Thyroid gland (tissue), 4 donors: ENCODE measurements around the gene RNF11. TPM values are rescaled to one million over a fixed set of nuclear protein-coding genes. Genes with fewer than 3 reads are reported as not detected.
"Not testable (repeated sequence)": the region's sequence is repeated elsewhere in the genome, so short reads cannot be mapped to it uniquely, and the experiment has no call there.

Experiments used
- DNase-seq, 2 donors: peaks; one replicate each; pipeline ENCODE4 v3.0.0-alpha.2; 2019
- H3K27ac ChIP-seq, 3 donors: fragments of 200-600 bp; sonication (generic); 1 replicate in 2 of 3; 2 replicates in 1 of 3; pipeline ENCODE4 v1.5.1; 2016 to 2019; ENCODE audit warnings: mild to moderate bottlenecking in 1 of 3, moderate library complexity in 1 of 3
- H3K27me3 ChIP-seq: fragments of 200-600 bp; sonication (generic); one replicate; pipeline ENCODE4 v1.5.1; 2019
- H3K36me3 ChIP-seq, 2 donors: fragments of 200-600 bp; sonication (generic); one replicate each; pipeline ENCODE4 v1.5.1; 2016 to 2019
- H3K4me1 ChIP-seq, 2 donors: fragments of 200-600 bp; sonication (generic); one replicate each; pipeline ENCODE4 v1.5.1; 2017 to 2019
- H3K4me3 ChIP-seq, 3 donors: fragments of 200-600 bp; sonication (generic); replicated peaks in 1 of 3; 1 replicate in 2 of 3; 2 replicates in 1 of 3; pipeline ENCODE4 v1.5.1; 2016; ENCODE audit warnings: mild to moderate bottlenecking in 1 of 3
- H3K9me3 ChIP-seq: fragments of 200-600 bp; sonication (generic); one replicate; pipeline ENCODE4 v1.5.1; 2017
- CTCF ChIP-seq, 6 experiments: fragments of 200-600 bp in 3 of 6; fragments of 450-650 bp in 3 of 6; sonication (generic) in 3 of 6; IDR thresholded peaks; one replicate each; pipeline ENCODE4 v1.5.1; 2016 to 2019; ENCODE audit warnings: antibody characterized with exemption in 6 of 6, mild to moderate bottlenecking in 2 of 6, inconsistent platforms in 1 of 6, moderate library complexity in 1 of 6
- POLR2A ChIP-seq, 2 donors: fragments of 450-650 bp; IDR thresholded peaks; one replicate each; pipeline ENCODE4 v1.6.1; 2017; ENCODE audit warnings: antibody characterized with exemption in 2 of 2, mild to moderate bottlenecking in 2 of 2, moderate library complexity in 1 of 2
- WGBS, 2 donors: methylation state at CpG; one replicate each; pipeline ENCODE4 v1.1.5; 2017; 5-methylcytosine and 5-hydroxymethylcytosine counted together
- intact Hi-C: fragments of 100-400 bp; cut with DNase I; formaldehyde crosslinking; loops from one replicate; pipeline ENCODE4 v1.15.1; 2023
- total RNA-seq, 4 donors: library from RNA; depleted of rRNA; stranded (reverse); fragments of >200 nt; gene quantifications; one replicate each; pipeline ENCODE4 v1.2.3, GENCODE V29; 2016

The RNF11 gene
- total RNA-seq, 4 donors from 2014 or later, result 113 to 134 (median 115) TPM

DNA sequence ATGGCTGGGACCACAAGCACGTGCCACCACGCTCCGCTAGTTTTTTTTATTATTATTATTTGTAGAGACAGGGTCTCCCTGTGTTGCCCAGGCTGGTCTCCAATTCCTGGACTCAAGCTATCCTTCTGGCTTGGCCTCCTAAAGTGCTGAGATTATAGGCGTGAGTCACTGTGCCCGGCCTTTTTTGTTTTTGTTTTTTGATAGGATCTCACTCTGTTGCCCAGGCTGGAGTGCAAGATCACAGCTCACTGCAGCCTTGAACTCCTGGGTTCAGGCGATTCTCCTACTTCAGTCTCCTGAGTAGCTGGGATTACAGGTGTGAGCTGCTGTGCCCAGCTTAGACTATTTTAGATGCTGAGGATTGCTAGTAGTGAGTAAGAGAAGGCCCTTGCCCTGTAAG lies 11.8 kb upstream of the RNF11 start:
- no peaks in the 10 kb centered on the region for H3K36me3 ChIP-seq
- no peak overlapping the region for H3K27ac ChIP-seq
- intact Hi-C loops, result no loop called here
- 92 to 98% methylated on average over 6 of the region's 6 CpGs for WGBS, 2 donors
- no peaks in the 10 kb centered on the region for H3K9me3 ChIP-seq
- no peaks in the 10 kb centered on the region for H3K27me3 ChIP-seq
- TF ChIP-seq POLR2A (IDR thresholded peaks at IDR 0.05), result no peak
- TF ChIP-seq CTCF (IDR thresholded peaks at IDR 0.05), result no peak
- no peaks in the 10 kb centered on the region for H3K4me1 ChIP-seq
- H3K4me3 ChIP-seq, result no peak overlapping the region
- no peak for DNase-seq

DNA sequence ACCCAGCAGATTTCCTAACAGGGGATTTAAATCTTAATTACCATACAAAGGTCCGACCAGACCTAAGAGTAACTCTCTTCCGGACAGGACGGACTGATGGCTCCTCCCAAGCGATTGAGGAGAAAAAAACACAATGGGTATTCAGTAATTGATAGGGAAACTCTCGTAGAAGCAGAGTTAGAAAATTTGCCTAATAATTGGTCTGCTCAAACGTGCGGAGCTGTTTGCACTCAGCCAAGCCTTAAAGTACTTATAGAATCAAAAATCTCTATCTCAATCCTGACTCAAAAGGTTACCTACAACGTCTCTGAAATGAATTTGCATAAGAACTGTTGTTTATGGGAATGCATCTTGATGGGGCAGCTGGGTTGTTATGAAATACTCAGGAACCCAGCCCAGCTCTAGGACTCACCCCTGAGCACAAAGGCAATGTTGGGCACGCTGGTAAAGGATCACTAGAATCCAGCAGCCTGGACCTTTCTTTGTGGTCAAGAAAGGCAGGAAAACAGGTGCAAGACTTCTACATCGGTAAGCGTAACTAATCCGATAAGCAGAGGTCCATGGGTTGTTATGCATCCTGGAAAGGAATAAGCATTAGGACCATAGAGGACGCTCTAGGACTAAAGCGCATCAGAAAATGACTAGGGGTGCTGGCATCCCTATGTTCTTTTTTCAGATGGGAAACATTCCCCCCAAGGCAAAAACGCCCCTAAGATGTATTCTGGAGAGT lies 8.7 kb upstream of the RNF11 start:
- H3K27ac ChIP-seq, H3K36me3 ChIP-seq, DNase-seq, intact Hi-C loops, H3K4me3 ChIP-seq, H3K27me3 ChIP-seq, H3K4me1 ChIP-seq, H3K9me3 ChIP-seq: not testable (repeated sequence)
- WGBS, 2 donors, result 79 to 86% methylated on average over 15 of the region's 15 CpGs

- H3K27ac ChIP-seq, H3K4me3 ChIP-seq, H3K4me1 ChIP-seq, H3K27me3 ChIP-seq, H3K36me3 ChIP-seq, DNase-seq, H3K9me3 ChIP-seq, intact Hi-C loops: not testable (repeated sequence)
- WGBS, 2 donors, result 89% methylated on average over 11 of the region's 11 CpGs
Observed at GRCh38 chr1:51228471-51228870, 7.6 kb upstream of the RNF11 start.

DNA sequence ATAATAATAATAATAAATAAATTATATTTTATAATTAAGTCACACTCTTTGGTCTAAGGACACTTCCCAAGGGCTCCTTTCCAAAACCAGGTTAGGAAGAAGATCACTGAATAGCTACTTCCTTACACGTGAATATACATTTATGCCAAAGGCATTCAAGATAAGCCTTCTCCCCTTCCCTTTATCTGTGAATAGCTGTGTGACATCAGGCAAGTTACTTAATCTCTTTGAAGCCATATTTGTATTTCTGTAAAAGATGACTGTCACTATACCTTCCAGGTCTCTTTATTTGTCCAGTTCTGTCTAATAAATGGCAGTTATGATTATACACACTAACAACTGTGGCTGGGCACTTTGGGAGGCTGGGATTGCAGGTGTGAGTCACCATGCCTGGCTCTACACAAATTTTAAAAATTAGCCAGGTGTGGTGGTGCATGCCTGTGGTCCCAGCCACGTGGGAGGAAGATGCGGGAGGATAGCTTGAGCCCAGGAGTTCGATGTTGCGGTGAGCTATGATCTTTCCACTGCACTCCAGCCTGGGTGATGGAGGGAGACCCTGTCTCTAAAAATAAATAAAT lies 5.5 kb upstream of the RNF11 start:
- no peak for DNase-seq
- Histone ChIP-seq H3K27me3 (no peaks in the 10 kb centered on the region), H3K27ac (no peak overlapping the region), H3K4me1 (peaks cover 11 to 13% of the 10 kb centered on the region in 2 donors), H3K9me3 (no peaks in the 10 kb centered on the region), H3K4me3 (no peak overlapping the region), H3K36me3 (no peaks in the 10 kb centered on the region)
- no peak for TF ChIP-seq POLR2A (IDR thresholded peaks at IDR 0.05)
- no peak for TF ChIP-seq CTCF (IDR thresholded peaks at IDR 0.05)
- 92 to 94% methylated on average over 5 of the region's 5 CpGs for WGBS, 2 donors
- intact Hi-C loops, result loop anchor here (10.0 kb wide), 1 partner anchor 64 kb away; no protein-coding TSS in a partner anchor

DNA sequence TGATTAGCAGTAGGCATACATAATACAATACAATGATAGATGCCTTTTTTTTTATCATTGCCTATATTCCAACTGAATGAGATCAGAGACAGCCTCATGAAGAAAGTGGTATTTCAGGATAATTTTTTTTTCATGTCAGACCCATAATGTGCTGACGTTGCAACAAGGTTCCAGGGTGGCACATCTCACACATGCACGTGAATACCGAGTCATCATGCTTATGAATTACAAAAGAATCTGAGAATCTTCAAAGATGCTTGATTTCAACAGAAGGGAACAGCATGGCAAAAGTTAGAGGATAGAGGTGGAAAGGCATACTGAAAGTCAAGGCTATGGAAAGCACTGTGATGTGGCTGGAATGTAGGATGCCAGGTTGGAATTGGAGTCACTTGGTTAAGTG lies 5.0 kb upstream of the RNF11 start:
- Histone ChIP-seq H3K9me3 (no peaks in the 10 kb centered on the region), H3K4me1 (peaks cover 13 to 14% of the 10 kb centered on the region in 2 donors), H3K27ac (no peak overlapping the region), H3K36me3 (no peaks in the 10 kb centered on the region), H3K4me3 (no peak overlapping the region), H3K27me3 (no peaks in the 10 kb centered on the region)
- TF ChIP-seq CTCF (IDR thresholded peaks at IDR 0.05), result no peak
- no peak for TF ChIP-seq POLR2A (IDR thresholded peaks at IDR 0.05)
- no peak for DNase-seq
- 86 to 95% methylated on average over 3 of the region's 3 CpGs for WGBS, 2 donors
- intact Hi-C loops, result loop anchor here (10.0 kb wide), 1 partner anchor 64 kb away; no protein-coding TSS in a partner anchor

DNA sequence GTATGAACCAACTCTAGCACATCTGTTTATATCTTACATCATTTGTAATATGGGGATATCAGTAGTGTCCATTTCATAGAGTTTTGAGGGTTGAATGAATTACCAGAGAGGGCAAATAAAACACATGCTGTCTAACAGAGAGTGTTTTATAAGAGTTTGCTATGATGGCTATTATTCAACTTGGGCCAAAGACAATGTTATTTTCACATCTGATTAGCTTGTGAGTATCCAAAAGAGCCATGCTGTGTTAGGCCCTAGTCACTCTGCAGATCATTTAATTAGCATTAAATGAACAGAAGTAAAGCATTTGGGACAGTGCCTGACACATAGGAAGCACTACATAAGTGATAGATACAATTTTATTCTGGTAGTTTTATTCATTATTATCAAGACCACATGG lies 4.2 kb upstream of the RNF11 start:
- Histone ChIP-seq H3K27ac (no peak overlapping the region), H3K27me3 (no peaks in the 10 kb centered on the region), H3K36me3 (no peaks in the 10 kb centered on the region), H3K4me3 (no peak overlapping the region), H3K9me3 (no peaks in the 10 kb centered on the region), H3K4me1 (peaks cover 13 to 14% of the 10 kb centered on the region in 2 donors)
- TF ChIP-seq CTCF (IDR thresholded peaks at IDR 0.05) (no peak), POLR2A (IDR thresholded peaks at IDR 0.05) (no peak)
- no peak for DNase-seq
- intact Hi-C loops, result loop anchor here (10.0 kb wide), 1 partner anchor 63 kb away; no protein-coding TSS in a partner anchor

DNA sequence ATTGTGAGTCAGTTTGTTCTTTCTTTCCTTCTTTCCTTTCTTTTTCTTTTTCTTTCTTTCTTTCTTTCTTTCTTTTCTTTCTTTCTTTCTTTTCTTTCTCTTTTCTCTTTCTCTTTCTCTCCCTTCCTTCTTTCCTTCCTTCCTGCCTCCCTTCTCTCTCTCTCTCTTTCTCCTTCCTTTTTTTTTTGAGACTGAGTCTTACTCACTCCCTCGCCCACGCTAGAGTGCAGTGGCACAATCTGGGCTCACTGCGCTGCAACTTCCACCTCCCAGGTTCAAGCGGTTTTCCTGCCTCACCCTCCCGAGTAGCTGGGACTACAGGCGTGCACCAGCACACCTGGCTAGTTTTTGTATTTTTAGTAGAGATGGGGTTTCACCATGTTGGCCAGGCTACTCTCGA lies 1.8 kb upstream of the RNF11 start:
- WGBS, 2 donors, result 67 to 79% methylated on average over 7 of the region's 7 CpGs
- H3K36me3 ChIP-seq, H3K4me3 ChIP-seq, H3K9me3 ChIP-seq, H3K27me3 ChIP-seq: not testable (repeated sequence)
- Histone ChIP-seq H3K4me1 (peaks cover 13 to 24% of the 10 kb centered on the region in 2 donors), H3K27ac (peak overlapping the region in 1 of 3 donors; percentile 97)
- DNase-seq, result peak in 1 of 2 donors; percentile 7
- intact Hi-C loops, result loop anchor here (10.0 kb wide), 1 partner anchor 61 kb away; no protein-coding TSS in a partner anchor
